HEK293 (cell line): Measurements from ENCODE around the gene LANCL2.

Source experiments
- CTCF ChIA-PET: fragments of 350-600 bp; formaldehyde crosslinking; extraction: SDS; loops from one replicate; lab custom pipeline; 2021; ENCODE audit warnings: antibody characterized with exemption; lab: Yijun Ruan, JAX
- POLR2A ChIA-PET: fragments of 300-600 bp; formaldehyde crosslinking; extraction: SDS; loops from one replicate; lab custom pipeline; 2020; ENCODE audit warnings: antibody characterized with exemption, inconsistent platforms; lab: Yijun Ruan, JAX
- H3K27ac ChIP-seq: fragments of 200-500 bp; sonication (Bioruptor generic); 2 replicates; pipeline ENCODE4 v1.5.1; 2014; ENCODE audit warnings: low read depth, low read length, control low read depth, inconsistent platforms; ENCODE audit errors: extremely low read depth
- H3K36me3 ChIP-seq, 2 experiments: fragments of 200-500 bp in 1 of 2; sonication (Bioruptor generic) in 1 of 2; 1 replicate in 1 of 2; 2 replicates in 1 of 2; pipeline ENCODE4 v1.5.1; 2014 to 2017; ENCODE audit warnings: inconsistent platforms in 2 of 2, low read length in 2 of 2; ENCODE audit not compliant: control insufficient read depth in 2 of 2, insufficient read depth in 1 of 2
- H3K4me1 ChIP-seq: fragments of 200-500 bp; sonication (Bioruptor generic); 2 replicates; pipeline ENCODE4 v1.5.1; 2014; ENCODE audit warnings: mild to moderate bottlenecking, low read length, inconsistent platforms; ENCODE audit not compliant: control insufficient read depth, insufficient read depth
- H3K4me3 ChIP-seq: 2 replicates; pipeline ENCODE4 v1.5.1; 2011; ENCODE audit warnings: low read depth, mild to moderate bottlenecking, control low read depth, low read length, moderate library complexity
- H3K9me3 ChIP-seq: fragments of 200-500 bp; sonication (Bioruptor generic); 2 replicates; pipeline ENCODE4 v1.5.1; 2014; ENCODE audit warnings: low read depth, low read length, inconsistent platforms; ENCODE audit not compliant: control insufficient read depth, insufficient read depth
- FEZF1 ChIP-seq: fragments of 450-650 bp; formaldehyde crosslinking; IDR thresholded peaks from 2 replicates; pipeline ENCODE4 v1.5.1; 2016; ENCODE audit warnings: missing biosample characterization, missing genetic modification characterization
- KLF1 ChIP-seq: fragments of 450-650 bp; formaldehyde crosslinking; IDR thresholded peaks from 2 replicates; pipeline ENCODE4 v1.5.1; 2016; ENCODE audit warnings: missing biosample characterization, missing genetic modification characterization
- REPIN1 ChIP-seq: fragments of 450-650 bp; formaldehyde crosslinking; IDR thresholded peaks from 2 replicates; pipeline ENCODE4 v1.5.1; 2017; ENCODE audit warnings: missing biosample characterization, missing genetic modification characterization, low read depth
- WT1 ChIP-seq: fragments of 450-650 bp; formaldehyde crosslinking; IDR thresholded peaks from 2 replicates; pipeline ENCODE4 v1.5.1; 2016; ENCODE audit warnings: missing biosample characterization, missing genetic modification characterization
- ZBTB8A ChIP-seq: fragments of 450-650 bp; formaldehyde crosslinking; IDR thresholded peaks from 2 replicates; pipeline ENCODE4 v1.5.1; 2016; ENCODE audit warnings: missing biosample characterization, missing genetic modification characterization
- ZFP41 ChIP-seq: fragments of 450-650 bp; formaldehyde crosslinking; IDR thresholded peaks from 2 replicates; pipeline ENCODE4 v1.5.1; 2016; ENCODE audit warnings: missing biosample characterization, missing genetic modification characterization, borderline replicate concordance
- ZNF138 ChIP-seq: fragments of 450-650 bp; formaldehyde crosslinking; IDR thresholded peaks from 2 replicates; pipeline ENCODE4 v1.5.1; 2016; ENCODE audit warnings: missing biosample characterization, missing genetic modification characterization, borderline replicate concordance
- ZNF214 ChIP-seq: fragments of 450-650 bp; formaldehyde crosslinking; IDR thresholded peaks from 2 replicates; pipeline ENCODE4 v1.5.1; 2017; ENCODE audit warnings: missing biosample characterization, mild to moderate bottlenecking, missing genetic modification characterization, borderline replicate concordance
- ZNF514 ChIP-seq: fragments of 450-650 bp; formaldehyde crosslinking; IDR thresholded peaks from 2 replicates; pipeline ENCODE4 v1.5.1; 2016; ENCODE audit warnings: missing biosample characterization, missing genetic modification characterization
- ZNF529 ChIP-seq: fragments of 450-650 bp; formaldehyde crosslinking; IDR thresholded peaks from 2 replicates; pipeline ENCODE4 v1.5.1; 2017; ENCODE audit warnings: missing genetic modification characterization, missing biosample characterization; ENCODE audit not compliant: insufficient replicate concordance
- ZNF560 ChIP-seq: fragments of 450-650 bp; formaldehyde crosslinking; IDR thresholded peaks from 2 replicates; pipeline ENCODE4 v1.5.1; 2017; ENCODE audit warnings: missing biosample characterization, missing genetic modification characterization, borderline replicate concordance
- ZNF596 ChIP-seq: fragments of 450-650 bp; IDR thresholded peaks from 2 replicates; pipeline ENCODE4 v1.5.0; 2018; ENCODE audit warnings: missing biosample characterization, mild to moderate bottlenecking, missing genetic modification characterization, moderate library complexity
- ZNF621 ChIP-seq: fragments of 450-650 bp; formaldehyde crosslinking; IDR thresholded peaks from 2 replicates; pipeline ENCODE4 v1.5.1; 2017; ENCODE audit warnings: missing biosample characterization, missing genetic modification characterization
- ZNF623 ChIP-seq: fragments of 450-650 bp; formaldehyde crosslinking; IDR thresholded peaks from 2 replicates; pipeline ENCODE4 v1.5.1; 2016; ENCODE audit warnings: missing biosample characterization, missing genetic modification characterization
- ZNF654 ChIP-seq: fragments of 450-650 bp; formaldehyde crosslinking; IDR thresholded peaks from 2 replicates; pipeline ENCODE4 v1.5.1; 2016; ENCODE audit warnings: low read depth, missing biosample characterization, missing genetic modification characterization
- ZNF785 ChIP-seq: fragments of 450-650 bp; formaldehyde crosslinking; IDR thresholded peaks from 2 replicates; pipeline ENCODE4 v1.5.1; 2016; ENCODE audit warnings: missing biosample characterization, missing genetic modification characterization
- ZNF791 ChIP-seq: fragments of 450-650 bp; formaldehyde crosslinking; IDR thresholded peaks from 2 replicates; pipeline ENCODE4 v1.5.1; 2016; ENCODE audit warnings: missing biosample characterization, missing genetic modification characterization
- ZNF792 ChIP-seq: fragments of 450-650 bp; formaldehyde crosslinking; IDR thresholded peaks from 2 replicates; pipeline ENCODE4 v1.5.1; 2016; ENCODE audit warnings: missing biosample characterization, missing genetic modification characterization
- ZNF837 ChIP-seq: fragments of 450-650 bp; formaldehyde crosslinking; IDR thresholded peaks from 2 replicates; pipeline ENCODE4 v1.5.1; 2016; ENCODE audit warnings: missing biosample characterization, missing genetic modification characterization
- ZXDB ChIP-seq: fragments of 450-650 bp; formaldehyde crosslinking; IDR thresholded peaks from 2 replicates; pipeline ENCODE4 v1.5.1; 2016; ENCODE audit warnings: missing biosample characterization, missing genetic modification characterization
- TF ChIP-seq, protein P1 (sequence below): fragments of 450-650 bp; formaldehyde crosslinking; IDR thresholded peaks from 2 replicates; pipeline ENCODE4 v1.5.1; 2017; ENCODE audit warnings: missing biosample characterization, missing genetic modification characterization
- TF ChIP-seq, protein P2 (sequence below): fragments of 450-650 bp; formaldehyde crosslinking; optimal IDR thresholded peaks from 2 replicates; pipeline ENCODE3; 2016; ENCODE audit warnings: missing biosample characterization, mild to moderate bottlenecking, missing genetic modification characterization
- TF ChIP-seq, protein P3 (sequence below): IDR thresholded peaks from 2 replicates; pipeline ENCODE4 v1.6.1; 2011; ENCODE audit warnings: mild to moderate bottlenecking, low read depth, low read length, borderline replicate concordance

LANCL2 gene

DNA sequence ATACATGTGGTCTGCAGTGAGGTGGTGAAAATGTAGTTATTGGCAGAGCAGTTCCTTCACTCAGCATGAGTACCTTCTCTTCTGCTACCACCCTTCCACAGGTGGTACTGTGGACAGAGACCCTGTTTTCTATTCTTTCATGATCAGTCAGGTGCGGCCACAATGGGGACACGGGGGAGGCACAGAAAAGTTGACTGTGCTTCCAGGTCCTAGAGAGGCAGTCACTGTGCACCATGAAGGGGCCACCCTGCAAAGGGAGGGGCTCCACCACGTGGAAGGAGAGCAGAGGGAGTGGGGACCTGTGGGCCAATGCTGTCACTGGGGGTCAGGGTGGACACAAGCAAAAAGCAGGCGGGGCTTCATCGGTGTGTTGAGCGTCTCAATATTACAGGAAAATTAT lies 3.6 kb upstream of the LANCL2 start:
- ChIA-PET CTCF (no interaction called here), POLR2A (no interaction called here)
- no peaks in the 10 kb centered on the region for H3K9me3 ChIP-seq
- H3K4me1 ChIP-seq, result peaks cover 2% of the 10 kb centered on the region; the same call in 1 of the 2 replicates
- no peak overlapping the region for H3K4me3 ChIP-seq
- H3K36me3 ChIP-seq, result no peaks in the 10 kb centered on the region
- H3K27ac ChIP-seq, result no peak overlapping the region
- TF ChIP-seq ZNF560 (tag by site-specific recombination) (no peak), REPIN1 (tag by site-specific recombination) (no peak), ZNF785 (tag by site-specific recombination) (no peak), FEZF1 (tag by site-specific recombination) (no peak), KLF1 (tag by site-specific recombination) (no peak), WT1 (tag by site-specific recombination) (no peak), ZNF514 (tag by site-specific recombination) (no peak), ZNF654 (tag by site-specific recombination) (no peak), ZNF623 (tag by site-specific recombination) (no peak), ZNF791 (tag by site-specific recombination) (no peak), ZNF529 (tag by site-specific recombination) (no peak), ZNF621 (tag by site-specific recombination) (no peak), ZNF792 (no peak), ZBTB8A (tag by site-specific recombination) (no peak), ZFP41 (tag by site-specific recombination) (no peak)
- TF ChIP-seq, protein P1, sequence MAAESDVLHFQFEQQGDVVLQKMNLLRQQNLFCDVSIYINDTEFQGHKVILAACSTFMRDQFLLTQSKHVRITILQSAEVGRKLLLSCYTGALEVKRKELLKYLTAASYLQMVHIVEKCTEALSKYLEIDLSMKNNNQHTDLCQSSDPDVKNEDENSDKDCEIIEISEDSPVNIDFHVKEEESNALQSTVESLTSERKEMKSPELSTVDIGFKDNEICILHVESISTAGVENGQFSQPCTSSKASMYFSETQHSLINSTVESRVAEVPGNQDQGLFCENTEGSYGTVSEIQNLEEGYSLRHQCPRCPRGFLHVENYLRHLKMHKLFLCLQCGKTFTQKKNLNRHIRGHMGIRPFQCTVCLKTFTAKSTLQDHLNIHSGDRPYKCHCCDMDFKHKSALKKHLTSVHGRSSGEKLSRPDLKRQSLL, result no peak
- TF ChIP-seq, protein P2, sequence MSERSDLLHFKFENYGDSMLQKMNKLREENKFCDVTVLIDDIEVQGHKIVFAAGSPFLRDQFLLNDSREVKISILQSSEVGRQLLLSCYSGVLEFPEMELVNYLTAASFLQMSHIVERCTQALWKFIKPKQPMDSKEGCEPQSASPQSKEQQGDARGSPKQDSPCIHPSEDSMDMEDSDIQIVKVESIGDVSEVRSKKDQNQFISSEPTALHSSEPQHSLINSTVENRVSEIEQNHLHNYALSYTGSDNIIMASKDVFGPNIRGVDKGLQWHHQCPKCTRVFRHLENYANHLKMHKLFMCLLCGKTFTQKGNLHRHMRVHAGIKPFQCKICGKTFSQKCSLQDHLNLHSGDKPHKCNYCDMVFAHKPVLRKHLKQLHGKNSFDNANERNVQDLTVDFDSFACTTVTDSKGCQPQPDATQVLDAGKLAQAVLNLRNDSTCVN, result no peak
- TF ChIP-seq, protein P3, sequence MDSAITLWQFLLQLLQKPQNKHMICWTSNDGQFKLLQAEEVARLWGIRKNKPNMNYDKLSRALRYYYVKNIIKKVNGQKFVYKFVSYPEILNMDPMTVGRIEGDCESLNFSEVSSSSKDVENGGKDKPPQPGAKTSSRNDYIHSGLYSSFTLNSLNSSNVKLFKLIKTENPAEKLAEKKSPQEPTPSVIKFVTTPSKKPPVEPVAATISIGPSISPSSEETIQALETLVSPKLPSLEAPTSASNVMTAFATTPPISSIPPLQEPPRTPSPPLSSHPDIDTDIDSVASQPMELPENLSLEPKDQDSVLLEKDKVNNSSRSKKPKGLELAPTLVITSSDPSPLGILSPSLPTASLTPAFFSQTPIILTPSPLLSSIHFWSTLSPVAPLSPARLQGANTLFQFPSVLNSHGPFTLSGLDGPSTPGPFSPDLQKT, result no peak

DNA sequence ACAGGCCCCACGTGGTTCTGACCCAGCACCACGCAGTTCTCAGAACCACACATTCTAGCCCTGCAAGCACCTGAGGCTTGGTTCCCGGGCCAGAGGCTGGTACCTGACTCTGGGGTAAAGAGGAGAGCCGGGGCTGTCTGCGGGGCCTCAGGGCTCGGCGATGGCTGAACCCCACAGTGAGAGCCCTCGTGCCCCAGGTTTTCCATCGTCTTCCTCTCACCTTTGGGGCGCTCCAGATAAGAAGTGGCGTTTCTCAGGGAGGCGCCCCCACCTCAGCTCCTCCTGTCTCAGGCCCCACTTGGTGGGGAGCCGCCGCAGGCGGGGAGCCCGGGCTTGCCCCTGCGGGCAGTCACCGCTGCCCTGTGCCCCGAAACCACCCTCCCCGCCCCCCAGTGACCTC lies 2.2 kb upstream of the LANCL2 start:
- Histone ChIP-seq H3K36me3 (no peaks in the 10 kb centered on the region; a peak in 1 of 3 replicates), H3K4me3 (no peak overlapping the region), H3K9me3 (no peaks in the 10 kb centered on the region), H3K4me1 (peaks cover 2% of the 10 kb centered on the region; the same call in 1 of the 2 replicates), H3K27ac (no peak overlapping the region)
- ChIA-PET POLR2A (interaction anchor here (0.6 kb wide), 1 partner anchor 1098 kb away, joined by 3 read pairs; no protein-coding TSS in a partner anchor), CTCF (no interaction called here)
- no peak for TF ChIP-seq ZNF596 (tag by site-specific recombination)
- TF ChIP-seq ZXDB (tag by site-specific recombination), result no peak
- no peak for TF ChIP-seq ZNF138 (tag by site-specific recombination)
- TF ChIP-seq ZNF837 (tag by site-specific recombination), result no peak
- TF ChIP-seq ZNF214 (tag by site-specific recombination), result no peak
